Epithelial cell of proximal tubule (primary cell): ENCODE measurements around the gene BCKDHB. TPM values are rescaled to one million over a fixed set of nuclear protein-coding genes. Genes with fewer than 3 reads are reported as not detected.
A peak's percentile ranks its signal among the peaks of the same experiment; 100 is the strongest.

Experiments used
- DNase-seq: peaks from one replicate; pipeline ENCODE4 v3.0.0-alpha.2; 2011; ENCODE audit warnings: low read depth
- H3K4me3 ChIP-seq: 2 replicates; pipeline ENCODE4 v1.5.1; 2011; ENCODE audit warnings: low read depth, mild to moderate bottlenecking, low read length
- CTCF ChIP-seq: conservative IDR thresholded peaks from 2 replicates; pipeline ENCODE4 v1.5.1; 2012; ENCODE audit warnings: low read depth, mild to moderate bottlenecking, low read length
- total RNA-seq: library from RNA; depleted of rRNA; stranded (reverse); fragments of >200 nt; gene quantifications from 2 replicates; pipeline ENCODE4 v1.2.3, GENCODE V29; 2015

Gene BCKDHB
- total RNA-seq, 1 donor from 2014 or later, result 11.9 TPM

GRCh38 chr6:80151635-80152034, 45.2 kb downstream of the BCKDHB start:
- no peak for DNase-seq
- no peak overlapping the region for H3K4me3 ChIP-seq
- no peak for TF ChIP-seq CTCF

- DNase-seq, result no peak
- H3K4me3 ChIP-seq, result no peak overlapping the region
- no peak for TF ChIP-seq CTCF
Observed at GRCh38 chr6:80154160-80154559, 47.7 kb downstream of the BCKDHB start.

GRCh38 chr6:80156221-80156620, 49.8 kb downstream of the BCKDHB start:
- no peak overlapping the region for H3K4me3 ChIP-seq
- DNase-seq, result no peak
- TF ChIP-seq CTCF, result no peak

GRCh38 chr6:80158478-80158989, 52.1 kb downstream of the BCKDHB start:
- no peak for DNase-seq
- no peak for TF ChIP-seq CTCF
- H3K4me3 ChIP-seq, result no peak overlapping the region

- no peak overlapping the region for H3K4me3 ChIP-seq
- TF ChIP-seq CTCF, result no peak
- no peak for DNase-seq
Observed at GRCh38 chr6:80161434-80161833, 55.0 kb downstream of the BCKDHB start.

- peak; percentile 85 for DNase-seq
- no peak for TF ChIP-seq CTCF
- peak overlapping the region; percentile 17 for H3K4me3 ChIP-seq
Observed at GRCh38 chr6:80163754-80164187, 57.3 kb downstream of the BCKDHB start.

- H3K4me3 ChIP-seq, result no peak overlapping the region
- TF ChIP-seq CTCF, result no peak
- DNase-seq, result no peak
Observed at GRCh38 chr6:80165143-80165542, 58.7 kb downstream of the BCKDHB start.
